ENCODE data around the gene HES5. TPM values are rescaled to one million over a fixed set of nuclear protein-coding genes. Genes with fewer than 3 reads are reported as not detected.

HES5 gene
- polyA plus RNA-seq, 1 donor from 2014 or later, result 0.81 TPM

DNA sequence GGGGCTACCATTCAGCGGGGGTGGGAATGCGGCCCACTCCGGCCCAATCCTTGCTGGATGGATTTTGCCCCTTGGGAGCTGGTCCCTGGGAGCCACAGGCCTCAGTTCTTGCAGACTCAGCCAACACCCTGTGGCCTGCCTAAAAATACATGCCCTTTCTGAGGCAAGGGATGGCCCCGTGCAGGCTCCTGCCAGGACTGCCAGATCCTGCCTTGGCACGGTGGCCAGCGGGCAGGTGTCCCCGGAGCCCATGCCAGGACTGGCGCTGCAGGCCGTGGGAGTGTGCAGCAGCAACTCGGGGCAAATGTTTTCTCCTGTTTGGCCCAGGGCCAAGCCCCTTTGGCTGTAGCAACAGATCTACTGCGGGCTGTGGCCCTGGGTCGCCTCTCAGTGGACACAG is 2.0 kb downstream of the HES5 start:
- Histone ChIP-seq H3K9ac (ENCODE audit: low read length) (no peak overlapping the region), H3K36me3 (ENCODE audit: insufficient read depth, low read length) (no peaks in the 10 kb centered on the region), H3K4me3 (ENCODE audit: low read length) (no peak overlapping the region), H3K4me2 (ENCODE audit: low read length) (no peak overlapping the region), H3F3A (ENCODE audit: insufficient read depth, low read length, poor library complexity, severe bottlenecking) (no peaks in the 10 kb centered on the region), H3K79me2 (replicated peaks; ENCODE audit: insufficient read depth, low read length) (peaks cover 44% of the 10 kb centered on the region), H4K20me1 (ENCODE audit: insufficient read depth) (peaks cover 10% of the 10 kb centered on the region), H3K9me3 (ENCODE audit: low read length) (no peaks in the 10 kb centered on the region), H3K9me2 (ENCODE audit: insufficient read depth, low read length) (no peaks in the 10 kb centered on the region), H3K27me3 (ENCODE audit: insufficient read depth, low read depth, low read length) (no peaks in the 10 kb centered on the region), H3K27ac (ENCODE audit: low read length) (no peak overlapping the region), H2AFZ (ENCODE audit: low read depth, low read length) (no peak overlapping the region)
- TF ChIP-seq RAD21 (conservative IDR thresholded peaks at IDR 0.05) (no peak), EP300 (conservative IDR thresholded peaks at IDR 0.05; ENCODE audit: poor library complexity, severe bottlenecking) (no peak), MXI1 (conservative IDR thresholded peaks at IDR 0.05; ENCODE audit: poor library complexity, severe bottlenecking) (no peak), EZH2 (IDR thresholded peaks at IDR 0.05; ENCODE audit: borderline replicate concordance, insufficient read depth, low read length, poor library complexity, severe bottlenecking) (no peak), POLR2AphosphoS5 (IDR thresholded peaks at IDR 0.05) (no peak), TAF1 (IDR thresholded peaks at IDR 0.05; ENCODE audit: low read depth) (no peak), SMC3 (conservative IDR thresholded peaks at IDR 0.05; ENCODE audit: poor library complexity) (no peak)
- TF ChIP-seq, protein P1, sequence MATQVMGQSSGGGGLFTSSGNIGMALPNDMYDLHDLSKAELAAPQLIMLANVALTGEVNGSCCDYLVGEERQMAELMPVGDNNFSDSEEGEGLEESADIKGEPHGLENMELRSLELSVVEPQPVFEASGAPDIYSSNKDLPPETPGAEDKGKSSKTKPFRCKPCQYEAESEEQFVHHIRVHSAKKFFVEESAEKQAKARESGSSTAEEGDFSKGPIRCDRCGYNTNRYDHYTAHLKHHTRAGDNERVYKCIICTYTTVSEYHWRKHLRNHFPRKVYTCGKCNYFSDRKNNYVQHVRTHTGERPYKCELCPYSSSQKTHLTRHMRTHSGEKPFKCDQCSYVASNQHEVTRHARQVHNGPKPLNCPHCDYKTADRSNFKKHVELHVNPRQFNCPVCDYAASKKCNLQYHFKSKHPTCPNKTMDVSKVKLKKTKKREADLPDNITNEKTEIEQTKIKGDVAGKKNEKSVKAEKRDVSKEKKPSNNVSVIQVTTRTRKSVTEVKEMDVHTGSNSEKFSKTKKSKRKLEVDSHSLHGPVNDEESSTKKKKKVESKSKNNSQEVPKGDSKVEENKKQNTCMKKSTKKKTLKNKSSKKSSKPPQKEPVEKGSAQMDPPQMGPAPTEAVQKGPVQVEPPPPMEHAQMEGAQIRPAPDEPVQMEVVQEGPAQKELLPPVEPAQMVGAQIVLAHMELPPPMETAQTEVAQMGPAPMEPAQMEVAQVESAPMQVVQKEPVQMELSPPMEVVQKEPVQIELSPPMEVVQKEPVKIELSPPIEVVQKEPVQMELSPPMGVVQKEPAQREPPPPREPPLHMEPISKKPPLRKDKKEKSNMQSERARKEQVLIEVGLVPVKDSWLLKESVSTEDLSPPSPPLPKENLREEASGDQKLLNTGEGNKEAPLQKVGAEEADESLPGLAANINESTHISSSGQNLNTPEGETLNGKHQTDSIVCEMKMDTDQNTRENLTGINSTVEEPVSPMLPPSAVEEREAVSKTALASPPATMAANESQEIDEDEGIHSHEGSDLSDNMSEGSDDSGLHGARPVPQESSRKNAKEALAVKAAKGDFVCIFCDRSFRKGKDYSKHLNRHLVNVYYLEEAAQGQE (IDR thresholded peaks at IDR 0.05; ENCODE audit: borderline replicate concordance), result no peak
- TF ChIP-seq, protein P2, sequence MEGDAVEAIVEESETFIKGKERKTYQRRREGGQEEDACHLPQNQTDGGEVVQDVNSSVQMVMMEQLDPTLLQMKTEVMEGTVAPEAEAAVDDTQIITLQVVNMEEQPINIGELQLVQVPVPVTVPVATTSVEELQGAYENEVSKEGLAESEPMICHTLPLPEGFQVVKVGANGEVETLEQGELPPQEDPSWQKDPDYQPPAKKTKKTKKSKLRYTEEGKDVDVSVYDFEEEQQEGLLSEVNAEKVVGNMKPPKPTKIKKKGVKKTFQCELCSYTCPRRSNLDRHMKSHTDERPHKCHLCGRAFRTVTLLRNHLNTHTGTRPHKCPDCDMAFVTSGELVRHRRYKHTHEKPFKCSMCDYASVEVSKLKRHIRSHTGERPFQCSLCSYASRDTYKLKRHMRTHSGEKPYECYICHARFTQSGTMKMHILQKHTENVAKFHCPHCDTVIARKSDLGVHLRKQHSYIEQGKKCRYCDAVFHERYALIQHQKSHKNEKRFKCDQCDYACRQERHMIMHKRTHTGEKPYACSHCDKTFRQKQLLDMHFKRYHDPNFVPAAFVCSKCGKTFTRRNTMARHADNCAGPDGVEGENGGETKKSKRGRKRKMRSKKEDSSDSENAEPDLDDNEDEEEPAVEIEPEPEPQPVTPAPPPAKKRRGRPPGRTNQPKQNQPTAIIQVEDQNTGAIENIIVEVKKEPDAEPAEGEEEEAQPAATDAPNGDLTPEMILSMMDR (IDR thresholded peaks at IDR 0.05; ENCODE audit: poor library complexity, severe bottlenecking), result no peak

GRCh38 chr1:2527556-2527860 is 2.6 kb downstream of the HES5 start:
- Histone ChIP-seq H4K20me1 (ENCODE audit: insufficient read depth) (peaks cover 10% of the 10 kb centered on the region), H3K9ac (ENCODE audit: low read length) (no peak overlapping the region), H3K9me2 (ENCODE audit: insufficient read depth, low read length) (no peaks in the 10 kb centered on the region), H3K9me3 (ENCODE audit: low read length) (no peaks in the 10 kb centered on the region), H3K36me3 (ENCODE audit: insufficient read depth, low read length) (no peaks in the 10 kb centered on the region), H3K4me2 (ENCODE audit: low read length) (no peak overlapping the region), H2AFZ (ENCODE audit: low read depth, low read length) (no peak overlapping the region), H3K79me2 (replicated peaks; ENCODE audit: insufficient read depth, low read length) (peaks cover 49% of the 10 kb centered on the region), H3F3A (ENCODE audit: insufficient read depth, low read length, poor library complexity, severe bottlenecking) (no peaks in the 10 kb centered on the region), H3K27ac (ENCODE audit: low read length) (no peak overlapping the region), H3K4me3 (ENCODE audit: low read length) (no peak overlapping the region), H3K27me3 (ENCODE audit: insufficient read depth, low read depth, low read length) (no peaks in the 10 kb centered on the region)
- no peak for TF ChIP-seq RAD21 (conservative IDR thresholded peaks at IDR 0.05)
- TF ChIP-seq EP300 (conservative IDR thresholded peaks at IDR 0.05; ENCODE audit: poor library complexity, severe bottlenecking), result no peak
- TF ChIP-seq, protein P2 (IDR thresholded peaks at IDR 0.05; ENCODE audit: poor library complexity, severe bottlenecking), result no peak
- no peak for TF ChIP-seq MXI1 (conservative IDR thresholded peaks at IDR 0.05; ENCODE audit: poor library complexity, severe bottlenecking)
- TF ChIP-seq POLR2AphosphoS5 (IDR thresholded peaks at IDR 0.05), result no peak
- TF ChIP-seq EZH2 (IDR thresholded peaks at IDR 0.05; ENCODE audit: borderline replicate concordance, insufficient read depth, low read length, poor library complexity, severe bottlenecking), result no peak
- no peak for TF ChIP-seq TAF1 (IDR thresholded peaks at IDR 0.05; ENCODE audit: low read depth)
- TF ChIP-seq SMC3 (conservative IDR thresholded peaks at IDR 0.05; ENCODE audit: poor library complexity), result no peak
- TF ChIP-seq, protein P1 (IDR thresholded peaks at IDR 0.05; ENCODE audit: borderline replicate concordance), result no peak
